Measurements from ENCODE around the gene CSPG4.
"Not testable (repeated sequence)": the region's sequence is repeated elsewhere in the genome, so short reads cannot be mapped to it uniquely, and the experiment has no call there.

The CSPG4 gene

DNA sequence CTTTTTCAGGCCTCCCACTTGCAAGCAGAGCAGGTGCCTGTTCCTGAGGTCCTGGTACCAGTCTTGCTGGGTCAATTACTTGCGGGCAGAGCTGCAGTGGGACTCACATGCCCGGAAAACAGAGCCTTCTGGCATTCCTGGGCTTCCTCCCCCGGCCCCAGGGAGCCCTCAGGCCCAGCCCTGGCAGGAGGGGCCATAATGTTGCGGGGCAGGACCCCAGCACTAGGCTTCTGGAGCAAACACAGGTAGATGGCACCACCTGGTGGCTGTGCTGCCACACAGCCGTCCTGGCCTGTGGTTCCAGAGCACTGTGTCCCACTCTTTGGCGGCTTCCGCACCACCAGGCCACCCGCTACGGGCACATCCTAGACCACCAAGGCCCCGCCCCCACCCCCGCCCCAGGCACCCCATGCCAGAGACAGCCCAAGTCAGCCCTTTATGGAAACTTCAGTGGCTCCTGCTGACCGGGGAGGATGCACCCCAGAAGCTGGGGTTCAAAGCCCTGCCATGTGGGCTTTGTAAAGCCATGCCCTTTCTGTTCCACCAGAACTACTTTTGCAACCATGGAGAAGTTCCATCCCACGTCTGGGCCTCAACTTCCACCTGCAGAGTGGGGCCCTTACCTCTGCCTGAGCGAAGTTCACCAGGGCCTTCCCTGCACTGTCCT lies 28.9 kb downstream of the CSPG4 start:
- not testable (repeated sequence) for H3K4me3 ChIP-seq (ENCODE audit: low read depth, low read length)
- TF ChIP-seq, protein P1, sequence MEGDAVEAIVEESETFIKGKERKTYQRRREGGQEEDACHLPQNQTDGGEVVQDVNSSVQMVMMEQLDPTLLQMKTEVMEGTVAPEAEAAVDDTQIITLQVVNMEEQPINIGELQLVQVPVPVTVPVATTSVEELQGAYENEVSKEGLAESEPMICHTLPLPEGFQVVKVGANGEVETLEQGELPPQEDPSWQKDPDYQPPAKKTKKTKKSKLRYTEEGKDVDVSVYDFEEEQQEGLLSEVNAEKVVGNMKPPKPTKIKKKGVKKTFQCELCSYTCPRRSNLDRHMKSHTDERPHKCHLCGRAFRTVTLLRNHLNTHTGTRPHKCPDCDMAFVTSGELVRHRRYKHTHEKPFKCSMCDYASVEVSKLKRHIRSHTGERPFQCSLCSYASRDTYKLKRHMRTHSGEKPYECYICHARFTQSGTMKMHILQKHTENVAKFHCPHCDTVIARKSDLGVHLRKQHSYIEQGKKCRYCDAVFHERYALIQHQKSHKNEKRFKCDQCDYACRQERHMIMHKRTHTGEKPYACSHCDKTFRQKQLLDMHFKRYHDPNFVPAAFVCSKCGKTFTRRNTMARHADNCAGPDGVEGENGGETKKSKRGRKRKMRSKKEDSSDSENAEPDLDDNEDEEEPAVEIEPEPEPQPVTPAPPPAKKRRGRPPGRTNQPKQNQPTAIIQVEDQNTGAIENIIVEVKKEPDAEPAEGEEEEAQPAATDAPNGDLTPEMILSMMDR (IDR thresholded peaks at IDR 0.05; ENCODE audit: low read depth, low read length, missing control alignments) = peak; percentile 89

DNA sequence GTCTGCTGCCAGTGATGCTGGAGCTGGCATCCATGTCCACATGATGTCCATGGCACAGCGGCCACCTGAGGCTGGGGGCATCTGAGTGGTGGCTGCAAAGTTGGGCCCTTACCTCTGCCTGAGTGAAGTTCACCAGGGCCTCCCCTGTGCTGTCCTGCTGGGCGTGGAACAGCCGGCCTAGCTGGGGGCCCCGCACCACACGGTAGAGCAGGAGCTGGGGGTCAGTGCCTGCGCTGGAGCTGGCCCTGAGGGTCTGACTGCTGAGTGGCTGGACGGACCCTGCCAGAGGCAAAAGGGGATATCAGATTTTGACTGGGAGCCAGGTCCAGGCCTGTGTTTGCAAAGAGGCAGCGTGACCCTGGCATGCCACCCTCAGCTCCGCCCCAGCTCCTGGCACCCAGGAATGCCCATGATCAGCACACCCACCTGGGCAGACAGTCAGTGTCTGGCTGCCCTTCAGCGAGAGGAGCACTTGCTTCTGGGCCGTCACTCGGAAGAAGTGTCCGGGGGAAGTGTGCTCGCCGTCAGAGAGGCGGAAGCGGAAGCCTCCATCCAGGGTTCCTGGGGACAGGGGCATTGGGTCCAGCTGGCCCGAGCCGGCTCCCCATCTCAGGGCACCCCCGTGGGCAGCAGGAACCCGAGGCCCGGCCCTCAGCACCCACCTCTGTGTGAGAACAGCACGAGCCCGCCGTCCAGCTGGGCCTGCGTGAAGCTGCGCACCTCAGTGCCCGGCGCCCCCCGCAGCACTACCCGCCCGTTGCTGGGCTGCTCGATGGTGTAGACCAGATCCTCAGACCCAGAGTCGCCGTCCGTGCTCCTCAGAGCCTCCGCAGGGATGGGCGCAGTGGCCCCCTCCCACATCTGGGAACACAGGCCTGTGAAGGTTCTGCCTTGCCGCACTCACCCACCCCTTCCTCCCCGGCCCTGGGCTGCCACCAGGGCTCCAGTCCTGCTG lies 30.2 kb downstream of the CSPG4 start:
- no peak for DNase-seq (ENCODE audit: low read depth)
- H3K4me3 ChIP-seq (ENCODE audit: low read depth, low read length) = no peak overlapping the region
- TF ChIP-seq, protein P1 (IDR thresholded peaks at IDR 0.05; ENCODE audit: low read depth, low read length, missing control alignments) = no peak

More for the DNA sequence above, 28.9 kb downstream of the CSPG4 start:
- DNase-seq (ENCODE audit: low read depth) = not testable (repeated sequence)

DNA sequence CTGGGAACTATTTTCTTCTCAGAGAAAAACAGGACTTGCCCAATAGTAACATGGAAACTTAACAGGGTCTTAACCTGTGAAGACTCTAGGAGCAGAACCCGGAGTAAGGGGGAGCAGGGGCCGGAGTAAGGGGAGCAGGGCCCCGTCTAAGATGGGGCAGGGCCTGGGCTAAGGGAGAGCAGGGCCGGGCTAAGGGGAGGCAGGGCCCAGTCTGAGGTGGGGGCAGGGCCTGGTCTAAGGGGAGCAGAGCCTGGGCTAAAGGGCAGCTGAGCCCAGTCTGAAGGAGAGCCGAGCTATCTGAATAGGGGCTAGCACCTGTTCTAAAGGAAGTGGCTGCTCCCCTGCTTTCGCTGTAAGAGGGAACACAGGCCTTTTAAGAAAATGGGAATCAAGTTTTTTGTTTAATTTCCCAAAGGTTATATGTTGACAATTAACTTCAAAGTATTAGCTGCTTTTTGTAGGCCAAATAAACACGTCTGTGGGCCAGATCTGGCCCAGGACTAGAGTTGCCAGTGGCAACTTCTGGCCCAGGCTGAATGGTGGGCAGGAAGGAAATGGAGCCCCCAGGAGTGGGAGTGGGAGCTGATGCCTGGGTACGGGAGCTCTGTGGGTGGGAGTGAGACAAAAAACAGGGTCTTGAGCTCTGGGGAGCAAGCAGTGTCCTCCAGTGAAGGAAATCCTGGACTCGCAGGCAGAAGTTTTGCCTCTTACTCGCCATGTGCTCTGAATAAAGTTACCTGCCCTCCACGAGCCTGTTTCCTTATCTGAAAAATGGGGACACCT lies 32.5 kb downstream of the CSPG4 start:
- no peak overlapping the region for H3K4me3 ChIP-seq (ENCODE audit: low read depth, low read length)
- DNase-seq (ENCODE audit: low read depth) = no peak
- TF ChIP-seq, protein P1 (IDR thresholded peaks at IDR 0.05; ENCODE audit: low read depth, low read length, missing control alignments) = no peak

DNA sequence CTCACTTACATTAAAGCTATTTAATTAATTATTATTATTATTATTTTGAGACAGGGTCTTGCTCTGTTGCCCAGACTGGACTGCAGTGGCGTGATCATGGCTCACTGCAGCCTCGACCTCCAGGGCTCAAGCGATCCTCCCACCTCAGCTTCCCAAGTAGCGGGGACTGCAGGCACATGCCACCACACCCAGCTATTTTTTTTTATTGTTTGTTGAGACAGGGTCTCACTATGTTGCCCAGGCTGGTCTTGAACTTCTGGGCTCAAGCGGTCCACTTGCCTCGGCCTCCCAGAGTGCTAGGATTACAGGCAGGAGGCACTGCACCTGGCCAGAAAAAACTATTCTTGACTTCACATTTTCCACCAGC lies 34.3 kb downstream of the CSPG4 start:
- H3K4me3 ChIP-seq (ENCODE audit: low read depth, low read length); DNase-seq (ENCODE audit: low read depth): not testable (repeated sequence)

DNA sequence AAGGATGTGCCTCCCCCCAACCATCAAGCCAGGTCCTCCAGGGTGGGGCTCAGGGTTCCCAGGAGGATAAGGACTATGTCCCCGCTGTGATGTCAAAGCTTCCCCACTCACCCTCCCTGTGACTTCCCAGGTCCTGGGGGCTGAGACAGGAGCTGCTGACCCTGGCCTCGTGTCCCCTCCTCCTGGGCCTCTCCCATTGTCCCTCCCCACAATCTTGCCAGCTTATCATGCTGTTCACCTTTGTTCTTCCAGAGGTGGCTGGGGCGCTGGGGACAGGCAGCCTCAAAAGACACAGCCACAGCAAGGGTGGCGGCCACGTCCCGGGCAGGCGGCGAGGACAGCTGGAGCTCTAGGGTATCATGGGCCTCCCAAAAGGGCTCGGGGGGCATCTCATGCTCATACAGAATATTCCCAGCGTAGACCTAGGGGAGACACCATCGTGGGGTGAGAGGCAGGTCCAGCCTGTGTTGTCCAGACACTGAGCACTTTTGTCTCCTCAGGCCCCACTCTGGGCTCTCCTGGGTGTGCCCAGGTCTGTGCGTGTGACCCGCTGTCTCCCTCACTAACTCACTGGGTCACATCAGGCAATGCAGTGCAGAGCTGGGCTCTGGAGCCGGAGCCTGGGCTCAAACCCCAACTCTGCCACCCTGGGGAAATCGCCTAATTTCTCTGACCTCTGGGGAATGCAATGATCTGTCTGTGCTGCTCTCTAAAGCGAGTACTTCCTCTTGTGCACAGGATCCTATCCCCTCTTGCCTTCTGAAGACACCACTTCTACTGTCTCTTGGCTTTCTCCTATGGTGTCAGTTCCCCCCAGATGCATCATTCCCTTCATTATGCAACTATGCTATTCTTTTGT lies 35.0 kb downstream of the CSPG4 start:
- TF ChIP-seq, protein P1 (IDR thresholded peaks at IDR 0.05; ENCODE audit: low read depth, low read length, missing control alignments) = no peak
- DNase-seq (ENCODE audit: low read depth) = no peak
- no peak overlapping the region for H3K4me3 ChIP-seq (ENCODE audit: low read depth, low read length)

DNA sequence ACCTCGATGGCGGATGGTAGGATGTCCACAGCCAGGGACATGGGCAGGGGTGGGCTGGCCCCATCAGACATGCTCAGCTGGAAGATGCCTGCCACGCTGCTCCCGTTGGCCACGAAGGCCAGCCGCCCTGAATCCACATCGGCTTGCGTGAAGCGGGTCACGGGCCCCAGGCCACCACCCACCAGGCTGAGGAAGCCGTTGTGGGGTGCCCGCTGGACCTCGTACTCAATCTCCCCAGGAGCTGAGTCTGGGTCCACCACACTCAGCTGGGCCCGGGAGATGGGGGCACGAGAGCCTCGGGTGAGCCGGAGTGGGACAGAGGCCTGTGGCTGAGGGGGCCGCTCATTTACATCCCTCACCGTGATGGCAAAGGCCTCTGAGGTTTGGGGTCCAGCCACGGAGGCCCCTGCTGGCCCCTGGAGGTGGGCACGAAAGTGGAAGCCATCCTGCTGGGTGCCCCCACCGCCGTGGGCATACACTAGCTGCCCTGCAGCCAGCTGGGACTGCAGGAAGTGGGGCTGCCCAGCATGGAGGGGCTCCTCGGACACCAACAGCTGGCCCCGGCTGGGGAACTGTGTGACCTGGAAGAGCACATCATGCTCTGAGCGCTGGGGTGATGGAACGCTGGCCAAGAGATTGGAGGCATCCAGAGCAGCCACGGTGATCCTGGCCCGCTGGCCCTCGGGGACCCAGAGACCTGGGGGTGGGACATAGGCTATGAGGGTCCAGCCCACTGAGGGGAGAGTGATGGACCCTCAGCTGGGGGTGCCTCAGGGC lies 35.8 kb downstream of the CSPG4 start:
- TF ChIP-seq, protein P1 (IDR thresholded peaks at IDR 0.05; ENCODE audit: low read depth, low read length, missing control alignments) = no peak
- no peak overlapping the region for H3K4me3 ChIP-seq (ENCODE audit: low read depth, low read length)
- DNase-seq (ENCODE audit: low read depth) = no peak

Data from GM12864 (cell line).